Glutamatergic neuron (in vitro differentiated cells): ENCODE data around the gene MAP4K2. TPM values are rescaled to one million over a fixed set of nuclear protein-coding genes. Genes with fewer than 3 reads are reported as not detected.
"Not testable (repeated sequence)": the region's sequence is repeated elsewhere in the genome, so short reads cannot be mapped to it uniquely, and the experiment has no call there.

Experiments
- DNase-seq: peaks from one replicate; pipeline ENCODE4 v3.0.0; 2022
- H3K27ac Mint-ChIP-seq: one replicate; pipeline ENCODE4 v1.8.0; 2020; ENCODE audit warnings: mild to moderate bottlenecking, mixed read lengths, inconsistent platforms; ENCODE audit not compliant: unreplicated experiment
- H3K27me3 Mint-ChIP-seq: one replicate; pipeline ENCODE4 v1.8.0; 2020; ENCODE audit warnings: mild to moderate bottlenecking, moderate library complexity, mixed read lengths, inconsistent platforms; ENCODE audit not compliant: unreplicated experiment
- H3K36me3 Mint-ChIP-seq: one replicate; pipeline ENCODE4 v1.8.0; 2020; ENCODE audit warnings: mild to moderate bottlenecking, mixed read lengths, inconsistent platforms; ENCODE audit not compliant: unreplicated experiment
- H3K4me1 Mint-ChIP-seq: one replicate; pipeline ENCODE4 v1.8.0; 2020; ENCODE audit warnings: mild to moderate bottlenecking, low read depth, mixed read lengths, inconsistent platforms; ENCODE audit not compliant: unreplicated experiment
- H3K4me3 Mint-ChIP-seq: one replicate; pipeline ENCODE4 v1.8.0; 2020; ENCODE audit warnings: mild to moderate bottlenecking, mixed read lengths, inconsistent platforms; ENCODE audit not compliant: unreplicated experiment
- H3K9me3 Mint-ChIP-seq: one replicate; pipeline ENCODE4 v1.8.0; 2020; ENCODE audit warnings: mild to moderate bottlenecking, moderate library complexity, mixed read lengths, inconsistent platforms; ENCODE audit not compliant: unreplicated experiment
- CTCF ChIP-seq: fragments of 200-600 bp; sonication (generic); IDR thresholded peaks from one replicate; pipeline ENCODE4 v1.5.0; 2021; ENCODE audit not compliant: partially characterized antibody, unreplicated experiment
- total RNA-seq: library from RNA; stranded (reverse); fragmentation: NEBNext Ultra II Directional; extraction: Animal tissue kit (Norgen Biotek cat#: 25700); gene quantifications from one replicate; pipeline ENCODE4 v1.2.1, GENCODE V29; 2021; ENCODE audit not compliant: unreplicated experiment

MAP4K2 gene
- total RNA-seq, 1 donor from 2014 or later, result 15.9 TPM

- Mint-ChIP-seq H3K4me3 (no peak overlapping the region), H3K27ac (no peak overlapping the region), H3K36me3 (no peaks in the 10 kb centered on the region), H3K27me3 (peaks cover 2% of the 10 kb centered on the region), H3K4me1 (no peaks in the 10 kb centered on the region), H3K9me3 (peaks cover 3% of the 10 kb centered on the region)
- no peak for DNase-seq
- no peak for TF ChIP-seq CTCF
Measured at GRCh38 chr11:64826062-64826461, 23.0 kb upstream of the MAP4K2 start.

- H3K9me3 Mint-ChIP-seq, result peaks cover 5% of the 10 kb centered on the region
- no peaks in the 10 kb centered on the region for H3K36me3 Mint-ChIP-seq
- no peak overlapping the region for H3K27ac Mint-ChIP-seq
- no peak for TF ChIP-seq CTCF
- peaks cover 2% of the 10 kb centered on the region for H3K27me3 Mint-ChIP-seq
- H3K4me3 Mint-ChIP-seq, result no peak overlapping the region
- no peaks in the 10 kb centered on the region for H3K4me1 Mint-ChIP-seq
- no peak for DNase-seq
Measured at GRCh38 chr11:64823568-64824119, 20.6 kb upstream of the MAP4K2 start.

- H3K9me3 Mint-ChIP-seq, result peaks cover 6% of the 10 kb centered on the region
- no peaks in the 10 kb centered on the region for H3K36me3 Mint-ChIP-seq
- H3K27ac Mint-ChIP-seq, result peak overlapping the region; percentile 28
- no peak for DNase-seq
- H3K4me1 Mint-ChIP-seq, result peaks cover 8% of the 10 kb centered on the region
- peaks cover 6% of the 10 kb centered on the region for H3K27me3 Mint-ChIP-seq
- H3K4me3 Mint-ChIP-seq, result peak overlapping the region; percentile 0
- TF ChIP-seq CTCF, result no peak
Measured at GRCh38 chr11:64817476-64817875, 14.5 kb upstream of the MAP4K2 start.

GRCh38 chr11:64815433-64815832 is 12.4 kb upstream of the MAP4K2 start:
- not testable (repeated sequence) for H3K9me3 Mint-ChIP-seq, H3K27me3 Mint-ChIP-seq, DNase-seq, H3K36me3 Mint-ChIP-seq, H3K27ac Mint-ChIP-seq, H3K4me1 Mint-ChIP-seq
- peak overlapping the region; percentile 36 for H3K4me3 Mint-ChIP-seq

- no peak for DNase-seq
- H3K4me1 Mint-ChIP-seq, result peaks cover 8% of the 10 kb centered on the region
- H3K36me3 Mint-ChIP-seq, result no peaks in the 10 kb centered on the region
- peaks cover 8% of the 10 kb centered on the region for H3K27me3 Mint-ChIP-seq
- no peak overlapping the region for H3K27ac Mint-ChIP-seq
- no peak for TF ChIP-seq CTCF
- no peak overlapping the region for H3K4me3 Mint-ChIP-seq
- peaks cover 3% of the 10 kb centered on the region for H3K9me3 Mint-ChIP-seq
Measured at GRCh38 chr11:64814712-64815187, 11.7 kb upstream of the MAP4K2 start.

GRCh38 chr11:64813826-64814225 is 10.8 kb upstream of the MAP4K2 start:
- H3K36me3 Mint-ChIP-seq, result no peaks in the 10 kb centered on the region
- H3K27ac Mint-ChIP-seq, result no peak overlapping the region
- no peak overlapping the region for H3K4me3 Mint-ChIP-seq
- H3K27me3 Mint-ChIP-seq, result peaks cover 8% of the 10 kb centered on the region
- peaks cover 5% of the 10 kb centered on the region for H3K9me3 Mint-ChIP-seq
- no peak for TF ChIP-seq CTCF
- H3K4me1 Mint-ChIP-seq, result peaks cover 12% of the 10 kb centered on the region
- no peak for DNase-seq
